Measurements from ENCODE around the gene GEMIN4. TPM values are rescaled to one million over a fixed set of nuclear protein-coding genes. Genes with fewer than 3 reads are reported as not detected.

Gene GEMIN4
- total RNA-seq, 1 experiment from 2014 or later: 48.4 TPM

GRCh38 chr17:744937-745336 lies 7.1 kb downstream of the GEMIN4 start:
- H3K27ac Mint-ChIP-seq: no peak overlapping the region
- ATAC-seq (no peak), DNase-seq (ENCODE audit: low spot score) (no peak)
- ChIA-PET POLR2A (interaction anchor here (1.0 kb wide), 1 partner anchor 252 kb away, joined by 3 read pairs; the partner anchor contains the start of gene TIMM22), CTCF (interaction anchor here (1.0 to 1.9 kb wide), 2 partner anchors 236 to 313 kb away, joined by 3 to 4 read pairs; no protein-coding TSS in a partner anchor)
- H3K36me3 Mint-ChIP-seq: peaks cover 87% of the 10 kb centered on the region
- no peak overlapping the region for H3K4me3 Mint-ChIP-seq
- TF ChIP-seq FOXK1 (CRISPR knock-in tag; IDR thresholded peaks at IDR 0.05): no peak
- TF ChIP-seq PRDM15 (CRISPR knock-in tag; IDR thresholded peaks at IDR 0.05): 0 out of 2 replicates have a peak, but pooled peaks have one; percentile 8
- no peaks in the 10 kb centered on the region for H3K4me1 Mint-ChIP-seq
- H3K27me3 Mint-ChIP-seq (ENCODE audit: low read depth): no peaks in the 10 kb centered on the region
- H3K9me3 Mint-ChIP-seq: peaks cover 17% of the 10 kb centered on the region

GRCh38 chr17:743139-743538 lies 8.9 kb downstream of the GEMIN4 start:
- Mint-ChIP-seq H3K4me3 (no peak overlapping the region), H3K36me3 (peaks cover 79% of the 10 kb centered on the region), H3K27ac (peak overlapping the region; percentile 74; the same call in 1 of the 2 replicates), H3K4me1 (no peaks in the 10 kb centered on the region), H3K9me3 (peaks cover 4% of the 10 kb centered on the region), H3K27me3 (ENCODE audit: low read depth) (no peaks in the 10 kb centered on the region)
- ATAC-seq: no peak
- ChIA-PET POLR2A (no interaction called here), CTCF (no interaction called here)
- no peak for TF ChIP-seq TP53 (CRISPR knock-in tag; IDR thresholded peaks at IDR 0.05)
- no peak for TF ChIP-seq ZNF532 (CRISPR knock-in tag; IDR thresholded peaks at IDR 0.05; ENCODE audit: borderline replicate concordance)
- no peak for TF ChIP-seq ATF3 (CRISPR knock-in tag; conservative IDR thresholded peaks at IDR 0.05)
- no peak for TF ChIP-seq ZBTB21 (CRISPR knock-in tag; IDR thresholded peaks at IDR 0.05; ENCODE audit: borderline replicate concordance)
- TF ChIP-seq SP1 (CRISPR knock-in tag; conservative IDR thresholded peaks at IDR 0.05): no peak
- no peak for TF ChIP-seq MXD4 (CRISPR knock-in tag; IDR thresholded peaks at IDR 0.05; ENCODE audit: borderline replicate concordance)
- no peak for TF ChIP-seq ZNF396 (CRISPR knock-in tag; IDR thresholded peaks at IDR 0.05; ENCODE audit: borderline replicate concordance)
- TF ChIP-seq ZNF138 (CRISPR knock-in tag; conservative IDR thresholded peaks at IDR 0.05): no peak
- no peak for TF ChIP-seq NFE2L1 (CRISPR knock-in tag; IDR thresholded peaks at IDR 0.05)
- TF ChIP-seq FOXP4 (CRISPR knock-in tag; IDR thresholded peaks at IDR 0.05): no peak
- TF ChIP-seq PRRX2 (CRISPR knock-in tag; IDR thresholded peaks at IDR 0.05): no peak
- no peak for TF ChIP-seq ARID4B (CRISPR knock-in tag; IDR thresholded peaks at IDR 0.05; ENCODE audit: borderline replicate concordance)
- TF ChIP-seq GTF2I (CRISPR knock-in tag; conservative IDR thresholded peaks at IDR 0.05): no peak
- TF ChIP-seq ESRRA (CRISPR knock-in tag; IDR thresholded peaks at IDR 0.05; ENCODE audit: borderline replicate concordance): no peak
- no peak for DNase-seq (ENCODE audit: low spot score)

Measured in WTC11 (cell line).